GM13976 (cell line): ENCODE data around the gene CFAP74.

ENCODE experiments used
- DNase-seq: peaks from one replicate; pipeline ENCODE4 v3.0.0; 2012; ENCODE audit warnings: low spot score
- CTCF ChIP-seq: IDR thresholded peaks from 2 replicates; pipeline ENCODE4 v1.5.1; 2012; ENCODE audit warnings: borderline replicate concordance, mild to moderate bottlenecking; ENCODE audit not compliant: insufficient read depth; ENCODE audit errors: extremely low read depth, missing control alignments, control extremely low read depth
- in situ Hi-C: fragments of 300-500 bp; cut with MboI; formaldehyde crosslinking; loops from one replicate; pipeline ENCODE4 v1.12.0; 2022; ENCODE audit warnings: low sequenced_read_pairs, mixed read lengths, inconsistent platforms; ENCODE audit not compliant: unreplicated experiment

Gene CFAP74

DNA sequence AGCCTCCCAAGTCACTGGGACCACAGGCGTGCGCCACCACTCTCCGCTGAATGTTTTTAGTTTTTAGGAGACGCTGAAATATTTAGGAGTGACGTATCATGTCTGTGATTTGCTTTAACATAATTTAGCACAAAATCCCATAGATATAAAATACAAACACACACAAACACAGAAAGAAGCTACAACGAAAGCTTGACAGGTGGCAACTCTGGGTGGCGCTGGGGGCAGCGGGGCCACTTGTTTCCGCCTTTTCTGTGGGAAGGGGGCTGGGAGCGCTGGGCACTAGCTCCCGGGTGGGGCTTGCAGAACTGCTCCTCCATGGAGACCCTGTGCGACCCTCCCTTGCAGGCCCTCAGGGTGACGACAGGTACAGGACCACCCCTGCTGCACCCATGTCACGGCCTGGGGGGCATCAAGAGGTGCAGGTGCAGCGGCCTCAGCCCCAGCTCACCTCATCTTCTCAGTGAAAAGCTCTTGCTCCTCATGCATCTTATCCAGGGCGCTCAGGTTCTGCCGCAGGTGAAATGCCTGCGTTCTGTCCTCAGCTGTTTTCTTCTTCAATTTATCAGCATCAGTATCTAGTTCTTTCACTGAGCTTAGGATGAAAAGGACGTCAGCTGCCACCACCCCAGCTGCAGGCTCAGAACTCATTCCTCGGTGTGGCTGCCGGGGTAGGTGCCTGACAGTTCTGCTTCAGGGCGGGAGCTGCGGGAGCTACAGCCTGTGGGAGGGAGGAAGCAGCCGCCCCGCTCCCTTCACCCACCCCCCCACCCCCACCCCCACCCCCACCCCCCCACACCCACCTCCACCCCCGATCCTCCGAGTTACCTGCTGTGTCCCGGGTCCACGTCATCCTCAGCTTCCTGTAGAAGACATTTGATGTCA is 15.3 kb downstream of the CFAP74 start:
- DNase-seq, result no peak
- in situ Hi-C loops, result no loop called here
- TF ChIP-seq CTCF, result no peak

GRCh38 chr1:1987142-1987510 is 16.5 kb downstream of the CFAP74 start:
- in situ Hi-C loops, result no loop called here
- DNase-seq, result no peak
- no peak for TF ChIP-seq CTCF

- no peak for DNase-seq
- no peak for TF ChIP-seq CTCF
- in situ Hi-C loops, result no loop called here
Measured at GRCh38 chr1:1986451-1987141, 17.0 kb downstream of the CFAP74 start.

DNA sequence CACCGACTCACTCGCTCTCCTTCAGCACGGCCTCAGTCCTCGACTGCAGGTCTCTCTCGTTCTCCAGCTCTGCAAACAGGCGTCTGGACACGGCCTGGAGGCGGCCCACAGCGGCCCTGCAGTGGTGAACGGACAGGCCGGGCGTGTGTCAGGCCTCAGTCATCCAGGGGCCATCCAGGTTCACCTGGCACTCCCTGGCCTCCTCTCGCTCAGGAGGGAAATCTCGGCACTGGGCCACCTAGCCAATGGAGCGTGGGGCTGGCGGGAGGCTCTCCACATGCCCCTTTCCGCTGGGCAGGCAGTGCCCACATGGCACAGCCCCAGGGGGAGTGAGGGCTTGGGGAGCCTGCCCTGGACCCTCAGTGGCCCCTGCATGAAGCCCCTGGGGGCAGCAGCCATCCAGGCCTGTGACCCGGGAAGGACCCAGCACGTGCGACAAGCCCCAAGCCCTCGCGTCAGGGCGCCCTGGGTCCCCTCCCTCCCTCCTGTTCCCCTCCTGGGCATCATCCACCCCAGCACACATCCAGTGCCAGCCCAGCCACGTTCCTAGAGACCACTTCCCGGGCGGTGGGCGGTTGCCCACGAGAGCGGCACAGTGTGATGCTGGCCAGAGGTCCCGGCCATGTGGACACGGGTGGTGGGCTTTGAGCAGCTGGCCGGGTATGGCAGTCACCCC is 18.1 kb downstream of the CFAP74 start:
- no peak for TF ChIP-seq CTCF
- in situ Hi-C loops, result no loop called here
- no peak for DNase-seq

DNA sequence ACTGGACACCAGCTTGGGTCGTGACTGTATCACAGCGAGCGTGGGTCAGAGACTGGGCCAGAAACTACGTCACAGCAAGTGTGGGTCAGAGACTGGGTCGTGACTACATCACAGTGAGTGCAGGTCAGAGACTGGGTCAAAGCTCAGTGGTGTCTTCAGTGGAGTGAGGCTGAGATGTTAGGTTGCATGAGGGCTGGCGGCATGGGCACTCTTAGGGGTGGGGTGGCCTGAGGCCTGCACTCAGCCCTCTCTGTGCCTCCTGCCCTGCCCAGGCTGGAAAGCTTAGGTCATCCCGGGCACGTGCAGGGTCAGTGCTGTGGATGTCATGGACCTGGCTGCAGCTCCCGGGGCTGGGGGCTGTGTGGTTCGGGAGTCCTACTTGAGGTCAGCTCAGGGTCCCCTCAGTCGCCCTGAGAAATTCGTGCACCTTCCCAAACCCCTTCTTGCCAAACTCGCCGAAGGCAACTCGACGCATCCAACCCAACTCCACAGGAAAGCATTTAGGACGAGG is 19.0 kb downstream of the CFAP74 start:
- DNase-seq, result no peak
- no peak for TF ChIP-seq CTCF
- in situ Hi-C loops, result no loop called here
